ENCODE results near the gene EPG5. TPM values are rescaled to one million over a fixed set of nuclear protein-coding genes. Genes with fewer than 3 reads are reported as not detected.

Gene EPG5
- total and polyA plus RNA-seq, 2 donors (not counting 3 experiments of a cell fraction or from before 2014, with no cell fraction given): 16.7 to 25.6 TPM

- H2AFZ ChIP-seq (ENCODE audit: low read depth, low read length): peak overlapping the region; percentile 39
- no peaks in the 10 kb centered on the region for H4K20me1 ChIP-seq (replicated peaks; ENCODE audit: control insufficient read depth, extremely low read depth, insufficient read depth, low read length)
- dilution Hi-C loops (cut with MboI; ENCODE audit: extremely low pct_ligation_motif_present, low sequenced_read_pairs): no loop called here
- no peak for TF ChIP-seq GATA2 (IDR thresholded peaks at IDR 0.05; ENCODE audit: insufficient read depth, insufficient read length, low read depth, low read length)
- no peak for TF ChIP-seq FOS (IDR thresholded peaks at IDR 0.05; ENCODE audit: borderline replicate concordance, insufficient read depth, low read length)
- TF ChIP-seq CTCF (IDR thresholded peaks at IDR 0.05; ENCODE audit: extremely low read depth in 1 of 2, insufficient read depth in 1 of 2, low read depth in 1 of 2, low read length in 2 of 2): no peak
- no peak for TF ChIP-seq POLR2AphosphoS5 (IDR thresholded peaks at IDR 0.05; ENCODE audit: insufficient read depth, low read depth, low read length)
- no peak for TF ChIP-seq MYC (IDR thresholded peaks at IDR 0.05; ENCODE audit: low read depth, low read length)
- TF ChIP-seq EZH2 (IDR thresholded peaks at IDR 0.05; ENCODE audit: borderline replicate concordance, low read depth, low read length, severe bottlenecking): peak; percentile 81
- ChIA-PET POLR2A (no interaction called here), CTCF (interaction anchor here (0.5 to 8.1 kb wide), 9 partner anchors 10 to 235 kb away, joined by 3 to 307 read pairs (median 15); partner anchors contain the start of gene SLC14A1)
- H3K4me2 ChIP-seq (ENCODE audit: insufficient read depth, low read length): no peak overlapping the region
- H3K27me3 ChIP-seq (ENCODE audit: control insufficient read depth in 2 of 2, insufficient read depth in 2 of 2, low read length in 2 of 2): peaks cover 27 to 48% of the 10 kb centered on the region in 2 experiments
- H3K9me3 ChIP-seq (replicated peaks; ENCODE audit: control insufficient read depth, insufficient read depth, low read length): no peaks in the 10 kb centered on the region
- H3K27ac ChIP-seq (ENCODE audit: insufficient read depth, low read depth, low read length): no peak overlapping the region
- no peak overlapping the region for H3K9ac ChIP-seq (replicated peaks; ENCODE audit: extremely low read depth, insufficient read depth, low read length)
- peaks cover 4% of the 10 kb centered on the region for H3K4me1 ChIP-seq (ENCODE audit: control insufficient read depth, extremely low read depth, insufficient read depth, low read length)
- no peak overlapping the region for H3K4me3 ChIP-seq (replicated peaks in 1 of 3; ENCODE audit: insufficient read depth in 1 of 3, low read depth in 1 of 3, low read length in 3 of 3)
- H3K9me1 ChIP-seq (replicated peaks; ENCODE audit: control insufficient read depth, extremely low read depth, insufficient read depth, low read length): no peaks in the 10 kb centered on the region
- no TSS peak for BruUV-seq (replicated peaks)
- no peaks in the 10 kb centered on the region for H3K79me2 ChIP-seq (ENCODE audit: control insufficient read depth, insufficient read depth, low read length)
- no peaks in the 10 kb centered on the region for H3K36me3 ChIP-seq (ENCODE audit: control insufficient read depth in 2 of 2, extremely low read depth in 1 of 2, insufficient read depth in 2 of 2, low read length in 2 of 2)
- DNase-seq (ENCODE audit: low read depth, low spot score): no peak
- peak; percentile 28 for FAIRE-seq
- intact Hi-C loops (cut with micrococcal nuclease): loop anchor here (1.0 to 2.0 kb wide), 7 partner anchors 42 to 235 kb away; no protein-coding TSS in a partner anchor
Measured at GRCh38 chr18:45838302-45839070, 128.6 kb downstream of the EPG5 start.
